Ovary (tissue), 9 donors: ENCODE measurements around the gene CFH. TPM values are rescaled to one million over a fixed set of nuclear protein-coding genes. Genes with fewer than 3 reads are reported as not detected.
"Not testable (repeated sequence)": the region's sequence is repeated elsewhere in the genome, so short reads cannot be mapped to it uniquely, and the experiment has no call there.

ENCODE experiments used
- DNase-seq, 5 donors: peaks; one replicate each; pipeline ENCODE4 v3.0.0-alpha.2; 2019 to 2020
- H3K27ac ChIP-seq, 2 donors: fragments of 200-600 bp; one replicate each; pipeline versions ENCODE4 v1.5.1 to v1.8.0; 2019 to 2022
- H3K27me3 ChIP-seq: fragments of 200-600 bp; one replicate; pipeline ENCODE4 v1.8.0; 2022
- H3K36me3 ChIP-seq: fragments of 200-600 bp; sonication (generic); one replicate; pipeline ENCODE4 v1.5.1; 2019
- H3K4me1 ChIP-seq: one replicate; pipeline ENCODE4 v1.8.1; 2013; ENCODE audit warnings: mild to moderate bottlenecking, moderate library complexity; ENCODE audit not compliant: insufficient read depth
- H3K4me3 ChIP-seq: fragments of 200-600 bp; sonication (generic); one replicate; pipeline ENCODE4 v1.5.1; 2017
- H3K9me3 ChIP-seq, 2 donors: fragments of 200-600 bp in 1 of 2; sonication (generic) in 1 of 2; one replicate each; pipeline versions ENCODE4 v1.5.1 to v1.8.1; 2013 to 2019; ENCODE audit warnings: mild to moderate bottlenecking in 1 of 2, moderate library complexity in 1 of 2
- CTCF ChIP-seq, 3 donors: fragments of 450-650 bp in 2 of 3; fragments of 200-600 bp in 1 of 3; IDR thresholded peaks; one replicate each; pipeline versions ENCODE4 v1.5.1 to v1.8.0; 2016 to 2022; ENCODE audit warnings: antibody characterized with exemption in 3 of 3, mild to moderate bottlenecking in 1 of 3
- EP300 ChIP-seq: sonication (generic); formaldehyde crosslinking; IDR thresholded peaks from one replicate; pipeline ENCODE4 v1.6.1; 2017; ENCODE audit warnings: antibody characterized with exemption
- POLR2A ChIP-seq: fragments of 450-650 bp; IDR thresholded peaks from one replicate; pipeline ENCODE4 v1.6.1; 2017; ENCODE audit warnings: antibody characterized with exemption, mild to moderate bottlenecking, moderate library complexity
- WGBS, 3 donors: extraction: QIAGEN DNeasy Blood & Tissue Kit in 1 of 3; methylation state at CpG; one replicate each; pipeline versions ENCODE4 v1.1.5 to v1.1.7; 2013 to 2017; 5-methylcytosine and 5-hydroxymethylcytosine counted together
- intact Hi-C, 4 donors: fragments of 100-400 bp; cut with DNase I; formaldehyde crosslinking; loops; one replicate each; pipeline versions ENCODE4 v1.11.0 to v1.15.1; 2022 to 2023
- polyA plus RNA-seq, 2 donors: library from polyadenylated mRNA; stranded (reverse); fragments of 200-250 nt in 1 of 2; fragments of 350-450 nt in 1 of 2; fragmentation: Illumina TruSeq in 1 of 2; extraction: RNeasy Lipid Tissue Mini Kit (QIAGEN cat#74804) in 1 of 2; gene quantifications; one replicate each; pipeline ENCODE4 v1.2.3, GENCODE V29; 2013 to 2014
- total RNA-seq, 7 donors: library from RNA; depleted of rRNA in 2 of 7; stranded (reverse); fragments of >200 nt in 2 of 7; fragmentation: NEBNext Ultra II Directional in 3 of 7; extraction: Animal tissue kit (Norgen Biotek cat#: 25700) in 3 of 7; gene quantifications; one replicate each; pipeline versions ENCODE4 v1.1.0 to v1.2.4, GENCODE V29; 2016 to 2023
- donor health status: DM: no; HTN: no; CAD: no; lungs with moderate emphysema.
- donor health status: DM: no; HTN: no; CAD: no.
- donor health status: Bipolar disorder and iron deficiency.
- donor health status: DM: yes; HTN: yes; CAD: no.
- donor health status: DM: no; HTN: no; CAD: no.
- donor health status: DM: yes; HTN: yes; CAD: no.

CFH gene
- total and polyA plus RNA-seq, 9 donors: 95.4 to 438 (median 271) TPM

DNA sequence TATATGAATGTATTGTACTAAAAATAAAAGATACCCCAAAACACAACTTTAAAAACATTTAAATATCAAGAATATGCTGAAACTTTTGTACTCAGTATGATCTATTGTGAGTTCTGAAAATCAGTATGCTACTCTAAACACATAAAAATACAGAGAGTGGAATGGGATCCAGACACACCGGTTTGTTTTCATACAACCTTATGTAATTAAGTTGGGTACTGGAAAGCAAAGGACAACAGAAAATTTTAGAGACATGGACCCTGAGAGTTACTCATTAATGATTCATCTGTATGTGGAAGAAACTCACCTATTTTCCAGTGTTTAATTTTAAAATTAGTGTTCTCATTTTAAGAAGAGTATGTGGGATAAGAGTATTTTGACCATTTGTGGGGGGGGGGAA is 121.9 kb downstream of the CFH start:
- no peaks in the 10 kb centered on the region for H3K4me1 ChIP-seq
- H3K27ac ChIP-seq: no peak overlapping the region
- TF ChIP-seq POLR2A: no peak
- TF ChIP-seq CTCF (IDR thresholded peaks at IDR 0.05): no peak
- TF ChIP-seq EP300: no peak
- no peak overlapping the region for H3K4me3 ChIP-seq
- no peaks in the 10 kb centered on the region for H3K9me3 ChIP-seq
- DNase-seq: no peak
- intact Hi-C loops: no loop called here
- WGBS, 3 donors: 90 to 95% (median 95%) methylated on average over 1 of the region's 1 CpG
- no peaks in the 10 kb centered on the region for H3K27me3 ChIP-seq
- H3K36me3 ChIP-seq: no peaks in the 10 kb centered on the region

- Histone ChIP-seq H3K36me3 (no peaks in the 10 kb centered on the region), H3K4me3 (no peak overlapping the region), H3K4me1 (no peaks in the 10 kb centered on the region), H3K27ac (no peak overlapping the region), H3K27me3 (no peaks in the 10 kb centered on the region), H3K9me3 (no peaks in the 10 kb centered on the region)
- TF ChIP-seq CTCF (IDR thresholded peaks at IDR 0.05) (no peak), POLR2A (no peak), EP300 (no peak)
- intact Hi-C loops: no loop called here
- DNase-seq: no peak
- 43 to 47% (median 46%) methylated on average over 2 of the region's 2 CpGs for WGBS, 3 donors
These were observed 122.3 kb downstream of the CFH start for GRCh38 chr1:196774175-196774574.

DNA sequence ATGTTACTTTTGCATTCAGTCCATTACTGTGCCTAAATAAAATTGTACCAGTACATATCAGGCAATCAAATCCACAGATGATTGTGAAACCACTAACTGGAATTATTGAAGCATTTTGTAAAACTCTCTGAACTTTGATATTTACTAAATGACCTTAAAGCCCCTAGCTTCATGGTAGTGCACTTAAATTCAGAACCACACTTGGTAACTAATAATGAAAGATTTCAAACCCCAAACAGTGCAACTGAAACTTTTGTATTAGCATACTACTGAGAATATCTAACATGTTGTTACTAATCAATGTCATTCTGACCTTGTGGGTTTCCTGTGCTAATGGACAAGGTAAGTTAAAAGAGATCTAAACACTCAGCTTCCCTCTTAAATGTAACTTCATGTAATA is 122.8 kb downstream of the CFH start, which contains the start of gene CFHR3:
Gene CFHR3 (plus strand): TSS at position 238 of the 400 bp plus-strand sequence. CDS start 47 bp downstream, at position 285.
- no peaks in the 10 kb centered on the region for H3K4me1 ChIP-seq
- H3K36me3 ChIP-seq: no peaks in the 10 kb centered on the region
- TF ChIP-seq CTCF (IDR thresholded peaks at IDR 0.05): no peak
- no peak for TF ChIP-seq EP300
- no peak for TF ChIP-seq POLR2A
- H3K27me3 ChIP-seq: no peaks in the 10 kb centered on the region
- no peak for DNase-seq
- intact Hi-C loops: no loop called here
- no peak within 1 kb of the TSS for H3K27ac ChIP-seq
- H3K9me3 ChIP-seq: no peaks in the 10 kb centered on the region
- H3K4me3 ChIP-seq: no peak within 1 kb of the TSS

DNA sequence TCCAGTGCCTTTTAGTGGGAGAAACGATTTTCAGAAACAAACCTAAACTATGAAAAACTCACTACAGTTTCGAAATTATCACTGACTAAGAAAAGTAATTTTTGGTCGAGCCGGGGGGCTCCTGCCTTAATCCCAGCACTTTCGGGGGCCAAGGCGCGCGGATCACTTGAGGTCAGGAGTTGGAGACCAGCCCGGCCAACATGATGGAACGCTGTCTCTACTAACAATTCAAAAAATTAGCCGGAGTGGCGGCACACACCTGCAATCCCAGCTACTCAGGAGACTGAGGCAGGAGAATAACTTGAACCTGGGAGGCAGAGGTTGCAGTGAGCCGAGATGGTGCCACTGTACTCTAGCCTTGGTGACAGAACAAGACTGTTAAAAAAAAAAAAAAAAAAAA is 125.8 kb downstream of the CFH start:
- no peaks in the 10 kb centered on the region for H3K9me3 ChIP-seq
- intact Hi-C loops: no loop called here
- H3K27me3 ChIP-seq: no peaks in the 10 kb centered on the region
- no peaks in the 10 kb centered on the region for H3K4me1 ChIP-seq
- TF ChIP-seq POLR2A: no peak
- no peak for TF ChIP-seq CTCF (IDR thresholded peaks at IDR 0.05)
- TF ChIP-seq EP300: no peak
- H3K27ac ChIP-seq: no peak overlapping the region
- no peak for DNase-seq
- 93 to 96% (median 94%) methylated on average over 13 of the region's 13 CpGs for WGBS, 3 donors
- H3K4me3 ChIP-seq: no peak overlapping the region
- no peaks in the 10 kb centered on the region for H3K36me3 ChIP-seq

DNA sequence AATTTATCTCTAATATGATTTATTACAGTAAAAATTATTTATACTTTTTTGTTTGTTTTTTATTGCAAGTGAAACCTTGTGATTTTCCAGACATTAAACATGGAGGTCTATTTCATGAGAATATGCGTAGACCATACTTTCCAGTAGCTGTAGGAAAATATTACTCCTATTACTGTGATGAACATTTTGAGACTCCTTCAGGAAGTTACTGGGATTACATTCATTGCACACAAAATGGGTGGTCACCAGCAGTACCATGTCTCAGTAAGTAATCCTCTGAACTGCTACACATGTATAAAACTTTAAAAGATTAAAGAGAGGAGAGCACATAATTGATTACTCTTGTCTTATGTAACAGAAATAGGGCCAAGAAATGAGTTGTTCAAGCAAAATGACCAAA is 127.2 kb downstream of the CFH start:
- Histone ChIP-seq H3K27ac (no peak overlapping the region), H3K27me3 (no peaks in the 10 kb centered on the region), H3K4me3 (no peak overlapping the region), H3K9me3 (no peaks in the 10 kb centered on the region), H3K4me1 (no peaks in the 10 kb centered on the region), H3K36me3 (no peaks in the 10 kb centered on the region)
- TF ChIP-seq CTCF (IDR thresholded peaks at IDR 0.05): no peak
- TF ChIP-seq POLR2A: no peak
- TF ChIP-seq EP300: no peak
- DNase-seq: no peak
- intact Hi-C loops: no loop called here
- 93 to 96% (median 93%) methylated on average over 1 of the region's 1 CpG for WGBS, 3 donors

GRCh38 chr1:196791252-196791651 is 139.4 kb downstream of the CFH start:
- H3K27ac ChIP-seq, intact Hi-C loops, H3K4me3 ChIP-seq, DNase-seq, H3K27me3 ChIP-seq, H3K36me3 ChIP-seq, H3K4me1 ChIP-seq, H3K9me3 ChIP-seq: not testable (repeated sequence)
- WGBS, 3 donors: 86 to 94% methylated on average over 1 of the region's 1 CpG; no CpG with 5 or more reads in 1 of the 3 donors

- H3K27me3 ChIP-seq, H3K36me3 ChIP-seq, H3K9me3 ChIP-seq, H3K27ac ChIP-seq, intact Hi-C loops, DNase-seq, H3K4me3 ChIP-seq, H3K4me1 ChIP-seq: not testable (repeated sequence)
- WGBS, 3 donors: 42 to 51% (median 50%) methylated on average over 4 of the region's 4 CpGs
These were observed 142.3 kb downstream of the CFH start for GRCh38 chr1:196794103-196794502.
